Lower lobe of right lung (tissue), 2 donors: ENCODE data around the gene SHLD1. TPM values are rescaled to one million over a fixed set of nuclear protein-coding genes. Genes with fewer than 3 reads are reported as not detected.
A peak's percentile ranks its signal among the peaks of the same experiment; 100 is the strongest.
"Not testable (repeated sequence)": the region's sequence is repeated elsewhere in the genome, so short reads cannot be mapped to it uniquely, and the experiment has no call there.

Experiments
- ATAC-seq, 2 donors: fragments of 200-7000 bp; cut with Tn5 transposase; one replicate each; pipeline ENCODE4 v1.9.1; 2020 to 2022; ENCODE audit warnings: mild to moderate bottlenecking in 2 of 2, moderate library complexity in 2 of 2
- DNase-seq: peaks from one replicate; pipeline ENCODE4 v3.0.0-alpha.2; 2020
- H3K27ac ChIP-seq: fragments of 200-600 bp; one replicate; pipeline ENCODE4 v1.8.0; 2022
- H3K27me3 ChIP-seq: fragments of 200-600 bp; one replicate; pipeline ENCODE4 v1.8.0; 2022; ENCODE audit warnings: low read depth
- H3K36me3 ChIP-seq: fragments of 200-600 bp; one replicate; pipeline ENCODE4 v1.8.0; 2022; ENCODE audit warnings: mild to moderate bottlenecking
- H3K4me1 ChIP-seq: fragments of 200-600 bp; one replicate; pipeline ENCODE4 v1.8.0; 2022
- H3K4me3 ChIP-seq: fragments of 200-600 bp; one replicate; pipeline ENCODE4 v1.8.0; 2022; ENCODE audit warnings: mild to moderate bottlenecking
- H3K9me3 ChIP-seq: fragments of 200-600 bp; one replicate; pipeline ENCODE4 v1.8.0; 2022
- CTCF ChIP-seq: fragments of 200-600 bp; IDR thresholded peaks from one replicate; pipeline ENCODE4 v1.8.0; 2022; ENCODE audit warnings: antibody characterized with exemption, mild to moderate bottlenecking
- intact Hi-C: fragments of 100-400 bp; cut with DNase I; formaldehyde crosslinking; loops from one replicate; pipeline ENCODE4 v1.11.0; 2022
- total RNA-seq: library from RNA; stranded (reverse); fragmentation: NEBNext Ultra II Directional; extraction: Animal tissue kit (Norgen Biotek cat#: 25700); gene quantifications from one replicate; pipeline ENCODE4 v1.2.1, GENCODE V29; 2021
- donor health status: DM: no; HTN: yes; CAD: no; lungs with severe emphysema.

SHLD1 gene
- total RNA-seq, 1 donor from 2014 or later = 6.0 TPM

- TF ChIP-seq CTCF = no peak
- Histone ChIP-seq H3K9me3 (no peaks in the 10 kb centered on the region), H3K27me3 (no peaks in the 10 kb centered on the region), H3K27ac (no peak overlapping the region), H3K36me3 (peaks cover 20% of the 10 kb centered on the region), H3K4me3 (no peak overlapping the region), H3K4me1 (peaks cover 8% of the 10 kb centered on the region)
- DNase-seq (no peak), ATAC-seq (peak; percentile 29 to 52)
- intact Hi-C loops = no loop called here
These were observed 29.1 kb downstream of the SHLD1 start for GRCh38 chr20:5779071-5779900.

GRCh38 chr20:5780846-5781217, 30.6 kb downstream of the SHLD1 start:
- no peaks in the 10 kb centered on the region for H3K9me3 ChIP-seq
- H3K27me3 ChIP-seq = no peaks in the 10 kb centered on the region
- H3K4me1 ChIP-seq = peaks cover 8% of the 10 kb centered on the region
- TF ChIP-seq CTCF = no peak
- H3K27ac ChIP-seq = no peak overlapping the region
- H3K4me3 ChIP-seq = no peak overlapping the region
- ATAC-seq = no peak
- intact Hi-C loops = loop anchor here (10.0 kb wide), 1 partner anchor 216 kb away; no protein-coding TSS in a partner anchor
- peaks cover 12% of the 10 kb centered on the region for H3K36me3 ChIP-seq
- DNase-seq = no peak

GRCh38 chr20:5781367-5781766, 31.2 kb downstream of the SHLD1 start:
- not testable (repeated sequence) for H3K9me3 ChIP-seq, H3K27ac ChIP-seq
- intact Hi-C loops = loop anchor here (10.0 kb wide), 1 partner anchor 217 kb away; no protein-coding TSS in a partner anchor

GRCh38 chr20:5781798-5782750, 31.9 kb downstream of the SHLD1 start:
- Histone ChIP-seq H3K9me3 (no peaks in the 10 kb centered on the region), H3K27me3 (no peaks in the 10 kb centered on the region), H3K36me3 (peaks cover 5% of the 10 kb centered on the region), H3K4me1 (peaks cover 15% of the 10 kb centered on the region), H3K4me3 (no peak overlapping the region), H3K27ac (no peak overlapping the region)
- TF ChIP-seq CTCF = no peak
- peak; percentile 62 to 71 for ATAC-seq
- no peak for DNase-seq
- intact Hi-C loops = loop anchor here (10.0 kb wide), 1 partner anchor 217 kb away; no protein-coding TSS in a partner anchor

More at GRCh38 chr20:5781367-5781766, 31.2 kb downstream of the SHLD1 start:
- H3K36me3 ChIP-seq, H3K4me3 ChIP-seq, H3K27me3 ChIP-seq, H3K4me1 ChIP-seq, ATAC-seq, DNase-seq: not testable (repeated sequence)

- ATAC-seq = peak; percentile 81 to 85
- TF ChIP-seq CTCF = no peak
- Histone ChIP-seq H3K27ac (peak overlapping the region; percentile 43), H3K27me3 (no peaks in the 10 kb centered on the region), H3K9me3 (no peaks in the 10 kb centered on the region), H3K4me3 (no peak overlapping the region), H3K36me3 (peaks cover 5% of the 10 kb centered on the region), H3K4me1 (peaks cover 28% of the 10 kb centered on the region)
- intact Hi-C loops = loop anchor here (10.0 kb wide), 1 partner anchor 220 kb away; no protein-coding TSS in a partner anchor
- DNase-seq = peak; percentile 73
These were observed 34.5 kb downstream of the SHLD1 start for GRCh38 chr20:5784735-5785134.
